ENCODE results near the gene RHBDF1. TPM values are rescaled to one million over a fixed set of nuclear protein-coding genes. Genes with fewer than 3 reads are reported as not detected.
A peak's percentile ranks its signal among the peaks of the same experiment; 100 is the strongest.

The RHBDF1 gene
- polyA plus RNA-seq, 1 of the 3 experiments (the other 2 are of a cell fraction), result 54.1 TPM

GRCh38 chr16:78444-79150 is 6.2 kb upstream of the RHBDF1 start (continued):
- no peak for TF ChIP-seq PBX3 (IDR thresholded peaks at IDR 0.05)
- no peak for TF ChIP-seq EP300 (IDR thresholded peaks at IDR 0.05; ENCODE audit: borderline replicate concordance in 1 of 2, low read depth in 1 of 2, low read length in 1 of 2)
- TF ChIP-seq JUND (IDR thresholded peaks at IDR 0.05), result no peak
- no peak for TF ChIP-seq MAX (IDR thresholded peaks at IDR 0.05; ENCODE audit: low read depth)
- no peak for TF ChIP-seq RFX5 (IDR thresholded peaks at IDR 0.05; ENCODE audit: low read length)
- no peak for TF ChIP-seq TCF12 (IDR thresholded peaks at IDR 0.05)

GRCh38 chr16:77807-78443 is 5.5 kb upstream of the RHBDF1 start, which contains the start of gene MPG:
Gene MPG, plus strand, starts transcription at chr16:78225. Its CDS starts 85 bp downstream, at chr16:78310.
- H3K27me3 ChIP-seq (ENCODE audit: insufficient read depth), result no peaks in the 10 kb centered on the region
- peak within 1 kb of the TSS; percentile 58 to 84 for H3K27ac ChIP-seq (ENCODE audit: low read depth in 2 of 2, low read length in 1 of 2)
- H3K9me3 ChIP-seq, result no peaks in the 10 kb centered on the region
- H2AFZ ChIP-seq (ENCODE audit: low read depth), result no peak within 1 kb of the TSS
- WGBS (ENCODE audit: low lambda C conversion rate), result 0% methylated on average over 3 of the region's 83 CpGs
- ChIA-PET POLR2A (interaction anchor here (1.0 to 1.6 kb wide), 3 partner anchors 12 to 19 kb away, joined by 3 to 5 read pairs (median 4); no protein-coding TSS in a partner anchor), CTCF (interaction anchor here (1.1 to 3.7 kb wide), 8 partner anchors 12 to 284 kb away, joined by 4 to 35 read pairs (median 6); no protein-coding TSS in a partner anchor)
- peak; percentile 100 for DNase-seq
- H3K9me2 ChIP-seq, result no peaks in the 10 kb centered on the region
- H3K4me2 ChIP-seq, result peak within 1 kb of the TSS; percentile 99
- H3F3A ChIP-seq (replicated peaks; ENCODE audit: insufficient read depth), result peaks cover 8% of the 10 kb centered on the region
- H3K4me3 ChIP-seq (ENCODE audit: low read depth in 2 of 2, low read length in 1 of 2), result peak within 1 kb of the TSS; percentile 76 to 92
- peaks cover 11 to 14% of the 10 kb centered on the region in 2 experiments for H3K36me3 ChIP-seq (replicated peaks in 1 of 2; ENCODE audit: control insufficient read depth in 1 of 2, insufficient read depth in 2 of 2, low read length in 1 of 2)
- H4K20me1 ChIP-seq (ENCODE audit: insufficient read depth), result no peaks in the 10 kb centered on the region
- peaks cover 22% of the 10 kb centered on the region for H3K79me2 ChIP-seq (ENCODE audit: insufficient read depth)
- peak; percentile 58; the same call in 1 of the 2 replicates for TF ChIP-seq USF1 (IDR thresholded peaks at IDR 0.05; ENCODE audit: borderline replicate concordance, low read depth)
- TF ChIP-seq POLR2AphosphoS5 (IDR thresholded peaks at IDR 0.05; ENCODE audit: low read depth, low read length), result peak; percentile 62
- peak; percentile 93 for TF ChIP-seq MAX (IDR thresholded peaks at IDR 0.05; ENCODE audit: low read depth)
- TF ChIP-seq EP300 (IDR thresholded peaks at IDR 0.05; ENCODE audit: borderline replicate concordance in 1 of 2, low read depth in 1 of 2, low read length in 1 of 2), result no peak
- peak; percentile 37; the same call in 1 of the 2 replicates for TF ChIP-seq REST (IDR thresholded peaks at IDR 0.05; ENCODE audit: low read depth, low read length)
- peak; percentile 55; the same call in 1 of the 2 replicates for TF ChIP-seq ELF1 (IDR thresholded peaks at IDR 0.05)
- TF ChIP-seq ZBTB33 (IDR thresholded peaks at IDR 0.05; ENCODE audit: borderline replicate concordance, low read depth), result no peak
- TF ChIP-seq MXI1 (IDR thresholded peaks at IDR 0.05; ENCODE audit: low read depth, low read length), result peak; percentile 93
- no peak for TF ChIP-seq NFIC (IDR thresholded peaks at IDR 0.05; ENCODE audit: borderline replicate concordance)
- peak; percentile 47; the same call in 1 of the 2 replicates for TF ChIP-seq GABPA (IDR thresholded peaks at IDR 0.05; ENCODE audit: low read depth)
- TF ChIP-seq NRF1 (IDR thresholded peaks at IDR 0.05; ENCODE audit: low read depth, low read length), result peak; percentile 74
- peaks cover 20 to 51% of the 10 kb centered on the region in 2 experiments for H3K4me1 ChIP-seq (ENCODE audit: control insufficient read depth in 1 of 2, insufficient read depth in 2 of 2, low read depth in 1 of 2, low read length in 1 of 2)
- peak within 1 kb of the TSS; percentile 77 for H3K9ac ChIP-seq

Measured in SK-N-SH (cell line).